ENCODE measurements around the gene CEP72.
"Not testable (repeated sequence)": the region's sequence is repeated elsewhere in the genome, so short reads cannot be mapped to it uniquely, and the experiment has no call there.

The CEP72 gene

GRCh38 chr5:573206-573605, 38.9 kb upstream of the CEP72 start:
- H2AFZ ChIP-seq (ENCODE audit: low read depth, low read length), result no peak overlapping the region
- no peak overlapping the region for H3K27ac ChIP-seq (ENCODE audit: low read length)

GRCh38 chr5:573976-574375, 38.2 kb upstream of the CEP72 start:
- no peaks in the 10 kb centered on the region for H3K79me2 ChIP-seq (ENCODE audit: insufficient read depth, low read length)
- H3K4me2 ChIP-seq (ENCODE audit: insufficient read depth, low read length), result no peak overlapping the region
- no peak overlapping the region for H3K4me3 ChIP-seq (ENCODE audit: low read depth in 1 of 2, low read length in 2 of 2)
- no peak for DNase-seq
- H3K9ac ChIP-seq (ENCODE audit: low read depth, low read length), result no peak overlapping the region
- no peak for ATAC-seq (ENCODE audit: insufficient read depth, low read depth)
- no peaks in the 10 kb centered on the region for H3K4me1 ChIP-seq (ENCODE audit: insufficient read depth, low read length)
- 0 out of 2 replicates have a peak, but pooled peaks cover 4% of the 10 kb centered on the region for H4K20me1 ChIP-seq (ENCODE audit: insufficient read depth, low read length)
- H2AFZ ChIP-seq (ENCODE audit: low read depth, low read length), result no peak overlapping the region
- H3K36me3 ChIP-seq (ENCODE audit: insufficient read depth, low read length), result no peaks in the 10 kb centered on the region
- peaks cover 6% of the 10 kb centered on the region for H3K9me3 ChIP-seq (ENCODE audit: insufficient read depth, low read length, severe bottlenecking)
- no peak overlapping the region for H3K27ac ChIP-seq (ENCODE audit: low read length)
- H3K27me3 ChIP-seq (ENCODE audit: insufficient read depth, low read length, poor library complexity), result no peaks in the 10 kb centered on the region
- TF ChIP-seq EZH2 (IDR thresholded peaks at IDR 0.05; ENCODE audit: borderline replicate concordance, low read depth, low read length, severe bottlenecking) (no peak), CTCF (IDR thresholded peaks at IDR 0.05; ENCODE audit: borderline replicate concordance, extremely low read depth, low read length, poor library complexity, severe bottlenecking) (no peak)

More at GRCh38 chr5:573206-573605, 38.9 kb upstream of the CEP72 start:
- TF ChIP-seq CTCF (IDR thresholded peaks at IDR 0.05; ENCODE audit: borderline replicate concordance, extremely low read depth, low read length, poor library complexity, severe bottlenecking) (no peak), EZH2 (IDR thresholded peaks at IDR 0.05; ENCODE audit: borderline replicate concordance, low read depth, low read length, severe bottlenecking) (no peak)
- Histone ChIP-seq H4K20me1 (ENCODE audit: insufficient read depth, low read length) (0 out of 2 replicates have a peak, but pooled peaks cover 4% of the 10 kb centered on the region), H3K9me3 (ENCODE audit: insufficient read depth, low read length, severe bottlenecking) (peaks cover 6% of the 10 kb centered on the region), H3K36me3 (ENCODE audit: insufficient read depth, low read length) (no peaks in the 10 kb centered on the region), H3K4me3 (ENCODE audit: low read depth in 1 of 2, low read length in 2 of 2) (no peak overlapping the region), H3K27me3 (ENCODE audit: insufficient read depth, low read length, poor library complexity) (no peaks in the 10 kb centered on the region), H3K4me1 (ENCODE audit: insufficient read depth, low read length) (no peaks in the 10 kb centered on the region), H3K4me2 (ENCODE audit: insufficient read depth, low read length) (no peak overlapping the region), H3K79me2 (ENCODE audit: insufficient read depth, low read length) (no peaks in the 10 kb centered on the region), H3K9ac (ENCODE audit: low read depth, low read length) (no peak overlapping the region)
- ATAC-seq (ENCODE audit: insufficient read depth, low read depth) (no peak), DNase-seq (no peak)

GRCh38 chr5:574906-575305, 37.2 kb upstream of the CEP72 start:
- no peak overlapping the region for H3K4me3 ChIP-seq (ENCODE audit: low read depth in 1 of 2, low read length in 2 of 2)
- no peak overlapping the region for H3K4me2 ChIP-seq (ENCODE audit: insufficient read depth, low read length)
- no peak for DNase-seq
- H4K20me1 ChIP-seq (ENCODE audit: insufficient read depth, low read length), result 0 out of 2 replicates have a peak, but pooled peaks cover 4% of the 10 kb centered on the region
- H3K79me2 ChIP-seq (ENCODE audit: insufficient read depth, low read length), result no peaks in the 10 kb centered on the region
- no peak overlapping the region for H3K9ac ChIP-seq (ENCODE audit: low read depth, low read length)
- H3K4me1 ChIP-seq (ENCODE audit: insufficient read depth, low read length), result no peaks in the 10 kb centered on the region
- TF ChIP-seq CTCF (IDR thresholded peaks at IDR 0.05; ENCODE audit: borderline replicate concordance, extremely low read depth, low read length, poor library complexity, severe bottlenecking), result no peak
- TF ChIP-seq EZH2 (IDR thresholded peaks at IDR 0.05; ENCODE audit: borderline replicate concordance, low read depth, low read length, severe bottlenecking), result no peak
- H3K36me3 ChIP-seq (ENCODE audit: insufficient read depth, low read length), result no peaks in the 10 kb centered on the region
- H2AFZ ChIP-seq (ENCODE audit: low read depth, low read length), result no peak overlapping the region
- ATAC-seq (ENCODE audit: insufficient read depth, low read depth), result no peak
- H3K9me3 ChIP-seq (ENCODE audit: insufficient read depth, low read length, severe bottlenecking), result peaks cover 6% of the 10 kb centered on the region
- H3K27ac ChIP-seq (ENCODE audit: low read length), result no peak overlapping the region
- no peaks in the 10 kb centered on the region for H3K27me3 ChIP-seq (ENCODE audit: insufficient read depth, low read length, poor library complexity)

GRCh38 chr5:575636-576035, 36.5 kb upstream of the CEP72 start:
- no peaks in the 10 kb centered on the region for H3K4me1 ChIP-seq (ENCODE audit: insufficient read depth, low read length)
- no peak overlapping the region for H3K9ac ChIP-seq (ENCODE audit: low read depth, low read length)
- TF ChIP-seq CTCF (IDR thresholded peaks at IDR 0.05; ENCODE audit: borderline replicate concordance, extremely low read depth, low read length, poor library complexity, severe bottlenecking) (no peak), EZH2 (IDR thresholded peaks at IDR 0.05; ENCODE audit: borderline replicate concordance, low read depth, low read length, severe bottlenecking) (no peak)
- no peak overlapping the region for H2AFZ ChIP-seq (ENCODE audit: low read depth, low read length)
- no peaks in the 10 kb centered on the region for H3K36me3 ChIP-seq (ENCODE audit: insufficient read depth, low read length)
- H3K27ac ChIP-seq (ENCODE audit: low read length), result no peak overlapping the region
- H3K9me3 ChIP-seq (ENCODE audit: insufficient read depth, low read length, severe bottlenecking), result peaks cover 6% of the 10 kb centered on the region
- no peaks in the 10 kb centered on the region for H3K79me2 ChIP-seq (ENCODE audit: insufficient read depth, low read length)
- no peak overlapping the region for H3K4me2 ChIP-seq (ENCODE audit: insufficient read depth, low read length)
- H3K27me3 ChIP-seq (ENCODE audit: insufficient read depth, low read length, poor library complexity), result no peaks in the 10 kb centered on the region
- H4K20me1 ChIP-seq (ENCODE audit: insufficient read depth, low read length), result 0 out of 2 replicates have a peak, but pooled peaks cover 4% of the 10 kb centered on the region
- DNase-seq, result no peak
- no peak for ATAC-seq (ENCODE audit: insufficient read depth, low read depth)
- no peak overlapping the region for H3K4me3 ChIP-seq (ENCODE audit: low read depth in 1 of 2, low read length in 2 of 2)

DNA sequence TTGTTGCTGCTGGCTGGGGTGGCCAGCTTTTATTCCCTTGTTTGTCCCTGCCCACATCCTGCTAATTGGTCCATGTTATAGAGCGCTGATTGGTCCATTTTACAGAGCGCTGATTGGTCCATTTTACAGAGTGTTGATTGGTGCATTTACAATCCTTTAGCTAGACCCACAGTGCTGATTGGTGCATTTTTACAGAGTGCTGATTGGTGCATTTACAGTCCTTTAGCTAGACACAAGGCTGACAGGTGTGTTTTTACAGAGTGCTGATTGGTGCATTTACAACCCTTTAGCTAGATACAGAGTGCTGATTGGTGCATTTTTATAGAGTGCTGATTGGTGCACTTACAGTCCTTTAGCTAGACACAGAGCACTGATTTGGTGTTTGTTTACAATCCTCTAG, 34.9 kb upstream of the CEP72 start:
- not testable (repeated sequence) for H3K79me2 ChIP-seq (ENCODE audit: insufficient read depth, low read length); H3K9ac ChIP-seq (ENCODE audit: low read depth, low read length); H3K4me2 ChIP-seq (ENCODE audit: insufficient read depth, low read length); H3K27ac ChIP-seq (ENCODE audit: low read length); H3K36me3 ChIP-seq (ENCODE audit: insufficient read depth, low read length); H4K20me1 ChIP-seq (ENCODE audit: insufficient read depth, low read length); H3K4me3 ChIP-seq (ENCODE audit: low read depth in 1 of 2, low read length in 2 of 2); H3K27me3 ChIP-seq (ENCODE audit: insufficient read depth, low read length, poor library complexity); DNase-seq; H3K4me1 ChIP-seq (ENCODE audit: insufficient read depth, low read length); ATAC-seq (ENCODE audit: insufficient read depth, low read depth); H3K9me3 ChIP-seq (ENCODE audit: insufficient read depth, low read length, severe bottlenecking); H2AFZ ChIP-seq (ENCODE audit: low read depth, low read length)
